ENCODE results near the gene GTSE1. TPM values are rescaled to one million over a fixed set of nuclear protein-coding genes. Genes with fewer than 3 reads are reported as not detected.

Gene GTSE1
- polyA plus RNA-seq, 1 of the 3 experiments (the other 2 are of a cell fraction), result 12.2 TPM

DNA sequence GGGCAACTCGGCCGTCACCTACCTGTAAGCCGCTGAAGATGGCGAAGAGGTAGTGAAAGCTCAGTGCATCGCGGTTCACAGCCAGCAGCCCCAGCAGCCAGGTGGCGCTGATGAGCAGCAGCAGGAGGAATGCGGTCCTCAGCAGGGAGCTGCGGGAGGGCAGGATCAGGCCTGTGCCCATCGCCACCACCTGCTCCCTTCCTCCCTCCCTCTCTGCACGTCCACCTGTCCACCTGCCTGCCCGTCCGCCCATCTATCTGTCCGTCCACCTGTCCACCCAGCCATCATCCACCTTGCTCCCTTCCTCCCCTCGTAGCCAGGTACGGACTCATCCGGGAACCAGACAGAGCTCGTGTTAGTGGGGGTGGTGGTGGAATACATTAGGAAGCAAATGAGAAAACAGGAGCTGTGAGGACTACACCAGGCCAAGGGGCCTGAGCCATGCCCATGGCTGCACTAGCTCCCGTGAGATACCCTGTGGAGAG, 71.1 kb downstream of the GTSE1 start:
- Histone ChIP-seq H3K27me3 (ENCODE audit: insufficient read depth) (no peaks in the 10 kb centered on the region), H3K9ac (no peak overlapping the region), H3K9me3 (no peaks in the 10 kb centered on the region), H3F3A (replicated peaks; ENCODE audit: insufficient read depth) (no peaks in the 10 kb centered on the region), H3K79me2 (ENCODE audit: insufficient read depth) (no peaks in the 10 kb centered on the region), H2AFZ (ENCODE audit: low read depth) (no peak overlapping the region), H3K36me3 (replicated peaks in 1 of 2; ENCODE audit: control insufficient read depth in 1 of 2, insufficient read depth in 2 of 2, low read length in 1 of 2) (no peaks in the 10 kb centered on the region), H3K4me3 (ENCODE audit: low read depth in 2 of 2, low read length in 1 of 2) (no peak overlapping the region), H3K4me2 (no peak overlapping the region), H3K9me2 (no peaks in the 10 kb centered on the region), H3K27ac (ENCODE audit: low read depth in 2 of 2, low read length in 1 of 2) (no peak overlapping the region), H3K4me1 (ENCODE audit: control insufficient read depth in 1 of 2, insufficient read depth in 2 of 2, low read depth in 1 of 2, low read length in 1 of 2) (no peaks in the 10 kb centered on the region; a peak in 1 of 4 replicates), H4K20me1 (ENCODE audit: insufficient read depth) (no peaks in the 10 kb centered on the region)
- ChIA-PET POLR2A (interaction anchor here (0.7 kb wide), 1 partner anchor 121 kb away, joined by 3 read pairs; no protein-coding TSS in a partner anchor), CTCF (interaction anchor here (0.7 to 3.2 kb wide), 42 partner anchors 8 to 303 kb away, joined by 3 to 105 read pairs (median 5); no protein-coding TSS in a partner anchor)
- DNase-seq, result peak; percentile 87
- WGBS (ENCODE audit: low lambda C conversion rate), result 53% methylated on average over 17 of the region's 19 CpGs
- TF ChIP-seq, protein P1, sequence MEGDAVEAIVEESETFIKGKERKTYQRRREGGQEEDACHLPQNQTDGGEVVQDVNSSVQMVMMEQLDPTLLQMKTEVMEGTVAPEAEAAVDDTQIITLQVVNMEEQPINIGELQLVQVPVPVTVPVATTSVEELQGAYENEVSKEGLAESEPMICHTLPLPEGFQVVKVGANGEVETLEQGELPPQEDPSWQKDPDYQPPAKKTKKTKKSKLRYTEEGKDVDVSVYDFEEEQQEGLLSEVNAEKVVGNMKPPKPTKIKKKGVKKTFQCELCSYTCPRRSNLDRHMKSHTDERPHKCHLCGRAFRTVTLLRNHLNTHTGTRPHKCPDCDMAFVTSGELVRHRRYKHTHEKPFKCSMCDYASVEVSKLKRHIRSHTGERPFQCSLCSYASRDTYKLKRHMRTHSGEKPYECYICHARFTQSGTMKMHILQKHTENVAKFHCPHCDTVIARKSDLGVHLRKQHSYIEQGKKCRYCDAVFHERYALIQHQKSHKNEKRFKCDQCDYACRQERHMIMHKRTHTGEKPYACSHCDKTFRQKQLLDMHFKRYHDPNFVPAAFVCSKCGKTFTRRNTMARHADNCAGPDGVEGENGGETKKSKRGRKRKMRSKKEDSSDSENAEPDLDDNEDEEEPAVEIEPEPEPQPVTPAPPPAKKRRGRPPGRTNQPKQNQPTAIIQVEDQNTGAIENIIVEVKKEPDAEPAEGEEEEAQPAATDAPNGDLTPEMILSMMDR (IDR thresholded peaks at IDR 0.05), result peak; percentile 73
- TF ChIP-seq RAD21 (IDR thresholded peaks at IDR 0.05; ENCODE audit: low read length), result peak; percentile 66
- TF ChIP-seq FOXM1 (IDR thresholded peaks at IDR 0.05; ENCODE audit: low read depth), result no peak
- TF ChIP-seq FOSL2 (IDR thresholded peaks at IDR 0.05; ENCODE audit: borderline replicate concordance, low read depth), result no peak
- no peak for TF ChIP-seq FOXJ3 (CRISPR knock-in tag; IDR thresholded peaks at IDR 0.05)
- TF ChIP-seq SMC3 (IDR thresholded peaks at IDR 0.05; ENCODE audit: low read depth, low read length), result peak; percentile 89

DNA sequence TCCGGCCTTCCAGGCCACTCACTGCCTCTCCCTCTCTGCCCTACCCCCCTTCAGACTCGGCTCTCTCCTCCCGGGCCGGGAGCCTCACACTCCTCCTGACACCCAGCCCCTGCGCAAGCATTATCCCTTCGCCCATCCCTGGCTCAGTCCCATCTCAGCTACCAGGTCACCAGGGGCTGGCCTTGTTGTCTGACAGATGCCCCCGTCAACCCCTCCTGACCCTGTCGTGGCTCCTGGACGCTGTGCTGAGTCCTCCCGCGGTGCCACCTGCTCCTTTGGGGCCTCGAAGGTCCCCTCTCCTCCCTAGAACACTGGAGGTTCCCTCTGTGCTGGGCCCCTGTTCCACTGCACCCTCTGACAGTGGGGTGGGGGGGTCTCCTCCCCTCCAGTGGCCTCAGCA, 71.8 kb downstream of the GTSE1 start:
- 58% methylated on average over 12 of the region's 12 CpGs for WGBS (ENCODE audit: low lambda C conversion rate)
- DNase-seq, result no peak
- Histone ChIP-seq H3K4me1 (ENCODE audit: control insufficient read depth in 1 of 2, insufficient read depth in 2 of 2, low read depth in 1 of 2, low read length in 1 of 2) (no peaks in the 10 kb centered on the region; a peak in 1 of 4 replicates), H2AFZ (ENCODE audit: low read depth) (no peak overlapping the region), H3K9me2 (no peaks in the 10 kb centered on the region), H4K20me1 (ENCODE audit: insufficient read depth) (no peaks in the 10 kb centered on the region), H3F3A (replicated peaks; ENCODE audit: insufficient read depth) (no peaks in the 10 kb centered on the region), H3K4me2 (no peak overlapping the region), H3K4me3 (ENCODE audit: low read depth in 2 of 2, low read length in 1 of 2) (no peak overlapping the region), H3K27ac (ENCODE audit: low read depth in 2 of 2, low read length in 1 of 2) (no peak overlapping the region), H3K79me2 (ENCODE audit: insufficient read depth) (no peaks in the 10 kb centered on the region), H3K27me3 (ENCODE audit: insufficient read depth) (no peaks in the 10 kb centered on the region), H3K36me3 (replicated peaks in 1 of 2; ENCODE audit: control insufficient read depth in 1 of 2, insufficient read depth in 2 of 2, low read length in 1 of 2) (no peaks in the 10 kb centered on the region), H3K9me3 (no peaks in the 10 kb centered on the region), H3K9ac (no peak overlapping the region)
- ChIA-PET POLR2A (no interaction called here), CTCF (interaction anchor here (0.8 to 3.2 kb wide), 25 partner anchors 10 to 302 kb away, joined by 3 to 105 read pairs (median 7); no protein-coding TSS in a partner anchor)
- TF ChIP-seq TCF12 (IDR thresholded peaks at IDR 0.05), result no peak
- no peak for TF ChIP-seq GATA2 (CRISPR knock-in tag; IDR thresholded peaks at IDR 0.05)
- no peak for TF ChIP-seq RCOR1 (IDR thresholded peaks at IDR 0.05; ENCODE audit: low read length)
- TF ChIP-seq FOXM1 (IDR thresholded peaks at IDR 0.05; ENCODE audit: low read depth), result no peak
- no peak for TF ChIP-seq SIN3A (IDR thresholded peaks at IDR 0.05; ENCODE audit: borderline replicate concordance, low read depth, low read length)
- TF ChIP-seq CHD2 (IDR thresholded peaks at IDR 0.05; ENCODE audit: low read length, partially characterized antibody), result no peak
- TF ChIP-seq, protein P2, sequence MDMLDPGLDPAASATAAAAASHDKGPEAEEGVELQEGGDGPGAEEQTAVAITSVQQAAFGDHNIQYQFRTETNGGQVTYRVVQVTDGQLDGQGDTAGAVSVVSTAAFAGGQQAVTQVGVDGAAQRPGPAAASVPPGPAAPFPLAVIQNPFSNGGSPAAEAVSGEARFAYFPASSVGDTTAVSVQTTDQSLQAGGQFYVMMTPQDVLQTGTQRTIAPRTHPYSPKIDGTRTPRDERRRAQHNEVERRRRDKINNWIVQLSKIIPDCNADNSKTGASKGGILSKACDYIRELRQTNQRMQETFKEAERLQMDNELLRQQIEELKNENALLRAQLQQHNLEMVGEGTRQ (IDR thresholded peaks at IDR 0.05; ENCODE audit: borderline replicate concordance, low read depth, low read length), result no peak
- TF ChIP-seq, protein P3, sequence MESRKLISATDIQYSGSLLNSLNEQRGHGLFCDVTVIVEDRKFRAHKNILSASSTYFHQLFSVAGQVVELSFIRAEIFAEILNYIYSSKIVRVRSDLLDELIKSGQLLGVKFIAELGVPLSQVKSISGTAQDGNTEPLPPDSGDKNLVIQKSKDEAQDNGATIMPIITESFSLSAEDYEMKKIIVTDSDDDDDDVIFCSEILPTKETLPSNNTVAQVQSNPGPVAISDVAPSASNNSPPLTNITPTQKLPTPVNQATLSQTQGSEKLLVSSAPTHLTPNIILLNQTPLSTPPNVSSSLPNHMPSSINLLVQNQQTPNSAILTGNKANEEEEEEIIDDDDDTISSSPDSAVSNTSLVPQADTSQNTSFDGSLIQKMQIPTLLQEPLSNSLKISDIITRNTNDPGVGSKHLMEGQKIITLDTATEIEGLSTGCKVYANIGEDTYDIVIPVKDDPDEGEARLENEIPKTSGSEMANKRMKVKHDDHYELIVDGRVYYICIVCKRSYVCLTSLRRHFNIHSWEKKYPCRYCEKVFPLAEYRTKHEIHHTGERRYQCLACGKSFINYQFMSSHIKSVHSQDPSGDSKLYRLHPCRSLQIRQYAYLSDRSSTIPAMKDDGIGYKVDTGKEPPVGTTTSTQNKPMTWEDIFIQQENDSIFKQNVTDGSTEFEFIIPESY (IDR thresholded peaks at IDR 0.05; ENCODE audit: borderline replicate concordance, low read depth), result no peak
- TF ChIP-seq GABPA (IDR thresholded peaks at IDR 0.05; ENCODE audit: low read depth), result no peak
- TF ChIP-seq RAD21 (IDR thresholded peaks at IDR 0.05; ENCODE audit: low read length), result no peak
- TF ChIP-seq TEAD4 (IDR thresholded peaks at IDR 0.05; ENCODE audit: borderline replicate concordance, insufficient read depth), result no peak
- TF ChIP-seq SMC3 (IDR thresholded peaks at IDR 0.05; ENCODE audit: low read depth, low read length), result no peak
- no peak for TF ChIP-seq TAF1 (IDR thresholded peaks at IDR 0.05; ENCODE audit: borderline replicate concordance, low read depth, low read length)
- no peak for TF ChIP-seq RFX5 (IDR thresholded peaks at IDR 0.05; ENCODE audit: low read length)
- no peak for TF ChIP-seq RXRA (IDR thresholded peaks at IDR 0.05; ENCODE audit: borderline replicate concordance, low read depth)
- no peak for TF ChIP-seq YY1 (IDR thresholded peaks at IDR 0.05; ENCODE audit: low read depth)
- TF ChIP-seq FOSL2 (IDR thresholded peaks at IDR 0.05; ENCODE audit: borderline replicate concordance, low read depth), result no peak
- TF ChIP-seq, protein P1 (IDR thresholded peaks at IDR 0.05), result no peak
